ENCODE data around the gene ANAPC16.
"Not testable (repeated sequence)": the region's sequence is repeated elsewhere in the genome, so short reads cannot be mapped to it uniquely, and the experiment has no call there.

Gene ANAPC16

GRCh38 chr10:72265990-72266865, 50.4 kb downstream of the ANAPC16 start:
- no peak for DNase-seq

- no peak for DNase-seq
These were observed 51.6 kb downstream of the ANAPC16 start for GRCh38 chr10:72267381-72267780.

GRCh38 chr10:72267819-72268399, 52.1 kb downstream of the ANAPC16 start:
- DNase-seq: no peak

- DNase-seq: not testable (repeated sequence)
These were observed 52.8 kb downstream of the ANAPC16 start for GRCh38 chr10:72268475-72269200.

GRCh38 chr10:72270607-72271281, 54.9 kb downstream of the ANAPC16 start:
- DNase-seq: no peak

GRCh38 chr10:72272689-72273409, 57.0 kb downstream of the ANAPC16 start:
- peak; percentile 90 for DNase-seq

GRCh38 chr10:72273410-72274212, 57.8 kb downstream of the ANAPC16 start, which contains the start of gene DDIT4:
Gene DDIT4 (plus strand): TSS chr10:72273924. CDS start chr10:72274217, 293 bp downstream.
- peak; percentile 99 for DNase-seq

- DNase-seq: no peak
These were observed 58.5 kb downstream of the ANAPC16 start for GRCh38 chr10:72274213-72274729.

GRCh38 chr10:72274730-72275350, 59.0 kb downstream of the ANAPC16 start:
- peak; percentile 47 for DNase-seq

GRCh38 chr10:72275351-72276012, 59.7 kb downstream of the ANAPC16 start:
- no peak for DNase-seq

- no peak for DNase-seq
These were observed 60.2 kb downstream of the ANAPC16 start for GRCh38 chr10:72276013-72276387.

GRCh38 chr10:72276421-72277339, 60.9 kb downstream of the ANAPC16 start:
- peak; percentile 43 for DNase-seq

- no peak for DNase-seq
These were observed 61.7 kb downstream of the ANAPC16 start for GRCh38 chr10:72277340-72277995.

- DNase-seq: no peak
These were observed 62.3 kb downstream of the ANAPC16 start for GRCh38 chr10:72277996-72278667.

GRCh38 chr10:72278668-72279393, 63.0 kb downstream of the ANAPC16 start:
- DNase-seq: no peak

GRCh38 chr10:72279587-72279986, 63.8 kb downstream of the ANAPC16 start:
- not testable (repeated sequence) for DNase-seq

GRCh38 chr10:72283131-72283530, 67.3 kb downstream of the ANAPC16 start:
- DNase-seq: no peak

All from inflammatory macrophage treated with lipopolysaccharide for 4 hours (primary cell).